DOHH2 (cell line): ENCODE results near the gene SAC3D1.

ENCODE experiments used
- H3F3A ChIP-seq: fragments of 200-600 bp; sonication (generic), shearing (Covaris generic); 2 replicates; pipeline ENCODE4 v1.6.0; 2016; ENCODE audit warnings: antibody characterized with exemption, mild to moderate bottlenecking; ENCODE audit not compliant: control insufficient read depth, insufficient read depth
- H3K27ac ChIP-seq: fragments of 200-600 bp; sonication (generic); 2 replicates; pipeline ENCODE4 v1.5.1; 2014; ENCODE audit warnings: low read depth, mild to moderate bottlenecking, low read length, moderate library complexity
- H3K27me3 ChIP-seq: fragments of 200-600 bp; sonication (generic); 2 replicates; pipeline ENCODE4 v1.6.1; 2014; ENCODE audit warnings: mild to moderate bottlenecking, low read length, mixed read lengths; ENCODE audit not compliant: control insufficient read depth
- H3K36me3 ChIP-seq: fragments of 200-600 bp; sonication (generic); 2 replicates; pipeline ENCODE4 v1.6.1; 2014; ENCODE audit warnings: mild to moderate bottlenecking, low read length, moderate library complexity, mixed read lengths; ENCODE audit not compliant: control insufficient read depth
- H3K4me1 ChIP-seq: fragments of 200-600 bp; sonication (generic); 2 replicates; pipeline ENCODE4 v1.6.1; 2014; ENCODE audit warnings: mild to moderate bottlenecking, low read length, mixed read lengths; ENCODE audit not compliant: control insufficient read depth
- H3K4me2 ChIP-seq: fragments of 200-600 bp; sonication (generic); 2 replicates; pipeline ENCODE4 v1.6.0; 2014; ENCODE audit warnings: mild to moderate bottlenecking, low read length, moderate library complexity
- H3K4me3 ChIP-seq: fragments of 200-600 bp; sonication (generic); 2 replicates; pipeline ENCODE4 v1.5.1; 2014; ENCODE audit warnings: mild to moderate bottlenecking, low read length, mixed read lengths
- H3K79me2 ChIP-seq: fragments of 200-600 bp; sonication (generic); 2 replicates; pipeline ENCODE4 v1.6.1; 2014; ENCODE audit warnings: mild to moderate bottlenecking, low read length, mixed read lengths; ENCODE audit not compliant: control insufficient read depth
- H3K9me2 ChIP-seq: fragments of 200-600 bp; sonication (generic); replicated peaks from 2 replicates; pipeline ENCODE4 v1.6.1; 2014; ENCODE audit warnings: mild to moderate bottlenecking, low read length, mixed read lengths; ENCODE audit not compliant: control insufficient read depth
- H3K9me3 ChIP-seq: fragments of 200-600 bp; sonication (generic); 2 replicates; pipeline ENCODE4 v1.6.1; 2014; ENCODE audit warnings: antibody characterized with exemption, low read length, mixed read lengths; ENCODE audit not compliant: control insufficient read depth, insufficient read depth
- H4K20me1 ChIP-seq: fragments of 200-600 bp; sonication (generic); 2 replicates; pipeline ENCODE4 v1.6.0; 2014; ENCODE audit warnings: low read depth, mild to moderate bottlenecking, antibody characterized with exemption, low read length, moderate library complexity; ENCODE audit not compliant: control insufficient read depth, insufficient read depth
- EZH2phosphoT487 ChIP-seq: fragments of 200-600 bp; sonication (generic); IDR thresholded peaks from 2 replicates; pipeline ENCODE4 v1.6.1; 2017; ENCODE audit warnings: borderline replicate concordance, mild to moderate bottlenecking, antibody characterized with exemption, low read length, moderate library complexity, mixed read lengths
- TF ChIP-seq, protein P1 (sequence below): fragments of 200-600 bp; sonication (generic); IDR thresholded peaks from one replicate; pipeline ENCODE4 v1.5.1; 2014; ENCODE audit warnings: antibody characterized with exemption, mild to moderate bottlenecking, low read depth, low read length; ENCODE audit not compliant: poor library complexity, severe bottlenecking

SAC3D1 gene

GRCh38 chr11:65026810-65027209, 14.2 kb upstream of the SAC3D1 start:
- peak overlapping the region; percentile 72 for H3K4me2 ChIP-seq
- no peaks in the 10 kb centered on the region for H3K9me3 ChIP-seq
- peaks cover 6% of the 10 kb centered on the region; the same call in 1 of the 2 replicates for H3K79me2 ChIP-seq
- no peaks in the 10 kb centered on the region; the same call in 1 of the 2 replicates for H3F3A ChIP-seq
- no peak overlapping the region for H3K27ac ChIP-seq
- peaks cover 4% of the 10 kb centered on the region; the same call in 1 of the 2 replicates for H3K36me3 ChIP-seq
- peak overlapping the region; percentile 77 for H3K4me3 ChIP-seq
- H3K4me1 ChIP-seq = peaks cover 17% of the 10 kb centered on the region
- TF ChIP-seq, protein P1, sequence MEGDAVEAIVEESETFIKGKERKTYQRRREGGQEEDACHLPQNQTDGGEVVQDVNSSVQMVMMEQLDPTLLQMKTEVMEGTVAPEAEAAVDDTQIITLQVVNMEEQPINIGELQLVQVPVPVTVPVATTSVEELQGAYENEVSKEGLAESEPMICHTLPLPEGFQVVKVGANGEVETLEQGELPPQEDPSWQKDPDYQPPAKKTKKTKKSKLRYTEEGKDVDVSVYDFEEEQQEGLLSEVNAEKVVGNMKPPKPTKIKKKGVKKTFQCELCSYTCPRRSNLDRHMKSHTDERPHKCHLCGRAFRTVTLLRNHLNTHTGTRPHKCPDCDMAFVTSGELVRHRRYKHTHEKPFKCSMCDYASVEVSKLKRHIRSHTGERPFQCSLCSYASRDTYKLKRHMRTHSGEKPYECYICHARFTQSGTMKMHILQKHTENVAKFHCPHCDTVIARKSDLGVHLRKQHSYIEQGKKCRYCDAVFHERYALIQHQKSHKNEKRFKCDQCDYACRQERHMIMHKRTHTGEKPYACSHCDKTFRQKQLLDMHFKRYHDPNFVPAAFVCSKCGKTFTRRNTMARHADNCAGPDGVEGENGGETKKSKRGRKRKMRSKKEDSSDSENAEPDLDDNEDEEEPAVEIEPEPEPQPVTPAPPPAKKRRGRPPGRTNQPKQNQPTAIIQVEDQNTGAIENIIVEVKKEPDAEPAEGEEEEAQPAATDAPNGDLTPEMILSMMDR = no peak
- TF ChIP-seq EZH2phosphoT487 = no peak
- H4K20me1 ChIP-seq = no peaks in the 10 kb centered on the region
- no peaks in the 10 kb centered on the region for H3K27me3 ChIP-seq
- no peaks in the 10 kb centered on the region for H3K9me2 ChIP-seq

DNA sequence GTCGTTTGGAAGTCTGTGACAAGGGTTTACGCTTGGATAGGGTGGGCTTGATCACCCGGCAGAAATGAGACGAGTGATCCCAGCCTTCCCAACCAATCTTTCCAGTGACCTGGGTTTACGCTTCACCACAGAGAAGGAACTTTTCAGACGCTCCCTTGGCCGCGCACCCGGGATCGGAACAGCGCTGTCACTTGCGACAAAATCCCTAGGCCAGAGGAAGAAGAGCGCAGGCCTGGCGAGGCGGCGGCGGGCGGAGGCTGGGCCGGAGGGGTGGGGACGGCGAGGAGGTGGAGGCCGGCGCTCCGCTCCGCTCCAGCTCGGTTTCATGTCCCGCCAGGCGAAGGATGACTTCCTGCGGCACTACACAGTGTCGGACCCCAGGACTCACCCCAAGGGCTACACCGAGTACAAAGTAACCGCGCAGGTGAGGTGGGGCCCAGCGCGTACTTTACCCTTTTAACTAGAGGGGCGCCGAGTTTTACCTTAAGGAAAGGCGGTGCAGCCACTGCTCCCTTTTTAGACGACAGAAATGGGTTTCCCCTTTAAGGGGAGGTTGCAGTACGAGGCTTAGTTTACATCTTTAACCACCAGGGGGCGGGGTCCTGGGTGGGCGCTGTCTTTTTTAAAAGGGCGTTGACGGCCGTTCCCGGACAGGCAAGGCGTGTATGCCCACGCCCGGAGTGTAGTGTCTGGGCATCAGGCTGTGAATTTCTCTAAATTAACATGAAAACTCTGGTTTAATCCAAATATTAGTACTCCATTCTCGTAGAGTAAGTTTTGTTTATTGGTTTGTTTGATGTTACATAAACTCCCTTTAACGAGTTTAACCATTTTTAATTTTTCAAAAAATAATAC, 13.6 kb upstream of the SAC3D1 start, which contains the start of gene SNX15:
SNX15 (plus strand) TSS at position 227 of the 855 bp plus-strand sequence; CDS start at position 326, 99 bp downstream.
- Histone ChIP-seq H3K9me2 (no peaks in the 10 kb centered on the region), H4K20me1 (no peaks in the 10 kb centered on the region), H3K79me2 (peaks cover 6% of the 10 kb centered on the region; the same call in 1 of the 2 replicates), H3K36me3 (peaks cover 5% of the 10 kb centered on the region; the same call in 1 of the 2 replicates), H3F3A (no peaks in the 10 kb centered on the region; the same call in 1 of the 2 replicates), H3K27ac (peak within 1 kb of the TSS; percentile 72), H3K4me2 (peak within 1 kb of the TSS; percentile 72), H3K27me3 (no peaks in the 10 kb centered on the region), H3K9me3 (no peaks in the 10 kb centered on the region), H3K4me1 (peaks cover 17% of the 10 kb centered on the region), H3K4me3 (peak within 1 kb of the TSS; percentile 77)
- TF ChIP-seq EZH2phosphoT487 = no peak
- TF ChIP-seq, protein P1 = no peak

GRCh38 chr11:65032216-65032615, 8.8 kb upstream of the SAC3D1 start:
- Histone ChIP-seq H3K4me1 (peaks cover 11% of the 10 kb centered on the region), H3K9me3 (no peaks in the 10 kb centered on the region), H3K9me2 (no peaks in the 10 kb centered on the region), H3K4me3 (no peak overlapping the region), H3K79me2 (peaks cover 6% of the 10 kb centered on the region; the same call in 1 of the 2 replicates), H3K27ac (no peak overlapping the region), H3K27me3 (no peaks in the 10 kb centered on the region), H3K36me3 (peaks cover 8% of the 10 kb centered on the region; the same call in 1 of the 2 replicates), H3F3A (no peaks in the 10 kb centered on the region; the same call in 1 of the 2 replicates), H4K20me1 (no peaks in the 10 kb centered on the region), H3K4me2 (no peak overlapping the region)
- TF ChIP-seq, protein P1 = no peak
- no peak for TF ChIP-seq EZH2phosphoT487
